OCI-LY7 (cell line): Measurements from ENCODE around the gene SPATA31E1. TPM values are rescaled to one million over a fixed set of nuclear protein-coding genes. Genes with fewer than 3 reads are reported as not detected.

Experiments used
- BruUV-seq: library from RNA; stranded (reverse); fragments of 400-500 nt; replicated peaks from 2 replicates; lab custom pipeline; 2021; lab: Mats Ljungman, UMichigan
- CTCF ChIA-PET: fragments of 300-600 bp; sonication (Branson Sonifier 250); formaldehyde crosslinking; loops from one replicate; lab custom pipeline; 2022; ENCODE audit warnings: antibody characterized with exemption; ENCODE audit not compliant: unreplicated experiment; lab: Charles Lee
- POLR2A ChIA-PET: fragments of 300-600 bp; sonication (Branson Sonifier 250); formaldehyde crosslinking; loops from one replicate; lab custom pipeline; 2022; ENCODE audit warnings: antibody characterized with exemption; lab: Charles Lee
- DNase-seq: peaks from one replicate; pipeline ENCODE4 v3.0.0-alpha.2; 2015; ENCODE audit warnings: low spot score
- H2AFZ ChIP-seq: fragments of 200-600 bp; sonication (generic), shearing (Covaris generic); 2 replicates; pipeline ENCODE4 v1.6.1; 2014; ENCODE audit warnings: mild to moderate bottlenecking, antibody characterized with exemption, low read length, moderate library complexity
- H3K27ac ChIP-seq: fragments of 200-600 bp; sonication (generic); 2 replicates; pipeline ENCODE4 v1.5.1; 2014; ENCODE audit warnings: mixed run types, low read depth, mild to moderate bottlenecking, moderate library complexity, low read length, inconsistent platforms; ENCODE audit not compliant: poor library complexity, severe bottlenecking
- H3K36me3 ChIP-seq: fragments of 200-600 bp; sonication (generic); 2 replicates; pipeline ENCODE4 v1.6.1; 2014; ENCODE audit warnings: mild to moderate bottlenecking, antibody characterized with exemption, low read length, moderate library complexity, mixed read lengths; ENCODE audit not compliant: insufficient read depth
- H3K4me1 ChIP-seq: fragments of 200-600 bp; sonication (generic); 2 replicates; pipeline ENCODE4 v1.5.1; 2014; ENCODE audit warnings: mild to moderate bottlenecking, low read length; ENCODE audit not compliant: insufficient read depth, poor library complexity, severe bottlenecking
- H3K4me2 ChIP-seq: fragments of 200-600 bp; sonication (generic); 2 replicates; pipeline ENCODE4 v1.6.1; 2014; ENCODE audit warnings: mild to moderate bottlenecking, low read length
- H3K4me3 ChIP-seq: fragments of 200-600 bp; sonication (generic); 2 replicates; pipeline ENCODE4 v1.5.1; 2014; ENCODE audit warnings: mild to moderate bottlenecking, low read depth, low read length; ENCODE audit not compliant: poor library complexity, severe bottlenecking
- H3K79me2 ChIP-seq: fragments of 200-600 bp; sonication (generic); 2 replicates; pipeline ENCODE4 v1.6.1; 2016; ENCODE audit warnings: low read depth, mild to moderate bottlenecking, low read length, moderate library complexity, mixed read lengths; ENCODE audit not compliant: insufficient read depth
- H3K9me2 ChIP-seq: fragments of 200-600 bp; sonication (generic); 2 replicates; pipeline ENCODE4 v1.6.1; 2016; ENCODE audit warnings: mild to moderate bottlenecking, low read length, mixed read lengths; ENCODE audit not compliant: insufficient read depth
- H3K9me3 ChIP-seq: fragments of 200-600 bp; sonication (generic); 2 replicates; pipeline ENCODE4 v1.6.1; 2014; ENCODE audit warnings: mild to moderate bottlenecking, mixed run types, low read length, mixed read lengths
- H4K20me1 ChIP-seq: fragments of 200-600 bp; sonication (generic); 2 replicates; pipeline ENCODE4 v1.6.1; 2014; ENCODE audit warnings: mild to moderate bottlenecking, antibody characterized with exemption, low read length, moderate library complexity, mixed read lengths; ENCODE audit not compliant: insufficient read depth
- CTCF ChIP-seq: fragments of 200-600 bp; sonication (generic); conservative IDR thresholded peaks from 2 replicates; pipeline ENCODE4 v1.5.1; 2014; ENCODE audit warnings: mild to moderate bottlenecking, antibody characterized with exemption, low read length, moderate library complexity, mixed read lengths
- EZH2phosphoT487 ChIP-seq: fragments of 200-600 bp; sonication (generic); IDR thresholded peaks from 2 replicates; pipeline ENCODE4 v1.6.1; 2018; ENCODE audit warnings: low read depth, borderline replicate concordance, mild to moderate bottlenecking, mixed run types, antibody characterized with exemption, low read length, moderate library complexity, mixed read lengths
- intact Hi-C: fragments of 100-400 bp; cut with micrococcal nuclease; formaldehyde crosslinking; loops from one replicate; pipeline ENCODE4 v1.10.0; 2022; ENCODE audit not compliant: unreplicated experiment
- total RNA-seq, 2 experiments: library from RNA; depleted of rRNA in 1 of 2; stranded (reverse); fragments of >200 nt in 1 of 2; shearing (Covaris generic) in 1 of 2; gene quantifications; 2 replicates each; pipeline ENCODE4 v1.2.3, GENCODE V29; 2014 to 2022

Gene SPATA31E1
- total RNA-seq, 2 experiments from 2014 or later: not detected

- no peak overlapping the region for H3K27ac ChIP-seq
- intact Hi-C loops: no loop called here
- CTCF ChIA-PET: no interaction called here
Observed at GRCh38 chr9:87853876-87854579, 28.6 kb upstream of the SPATA31E1 start.

GRCh38 chr9:87854580-87854955 lies 28.1 kb upstream of the SPATA31E1 start:
- no peaks in the 10 kb centered on the region for H3K9me3 ChIP-seq
- no peaks in the 10 kb centered on the region for H4K20me1 ChIP-seq
- DNase-seq: no peak
- H3K27ac ChIP-seq: no peak overlapping the region
- no peaks in the 10 kb centered on the region for H3K79me2 ChIP-seq
- no peaks in the 10 kb centered on the region for H3K4me1 ChIP-seq
- ChIA-PET POLR2A (no interaction called here), CTCF (no interaction called here)
- BruUV-seq: no TSS peak
- H3K4me2 ChIP-seq: no peak overlapping the region
- intact Hi-C loops: no loop called here
- no peaks in the 10 kb centered on the region for H3K9me2 ChIP-seq
- H3K36me3 ChIP-seq: no peaks in the 10 kb centered on the region
- TF ChIP-seq EZH2phosphoT487 (no peak), CTCF (no peak)
- no peak overlapping the region for H2AFZ ChIP-seq
- no peak overlapping the region for H3K4me3 ChIP-seq

More at GRCh38 chr9:87853876-87854579, 28.6 kb upstream of the SPATA31E1 start:
- Histone ChIP-seq H3K79me2 (no peaks in the 10 kb centered on the region), H3K4me2 (no peak overlapping the region), H3K9me3 (no peaks in the 10 kb centered on the region), H2AFZ (no peak overlapping the region), H3K36me3 (no peaks in the 10 kb centered on the region), H3K4me1 (no peaks in the 10 kb centered on the region), H3K9me2 (no peaks in the 10 kb centered on the region), H4K20me1 (no peaks in the 10 kb centered on the region), H3K4me3 (no peak overlapping the region)
- TF ChIP-seq CTCF (no peak), EZH2phosphoT487 (no peak)
- BruUV-seq: no TSS peak
- no peak for DNase-seq
- POLR2A ChIA-PET: no interaction called here

GRCh38 chr9:87855061-87855460 lies 27.6 kb upstream of the SPATA31E1 start:
- no peaks in the 10 kb centered on the region for H3K4me1 ChIP-seq
- DNase-seq: no peak
- intact Hi-C loops: no loop called here
- POLR2A ChIA-PET: no interaction called here
- H3K9me3 ChIP-seq: no peaks in the 10 kb centered on the region
- no peak overlapping the region for H2AFZ ChIP-seq
- H3K4me3 ChIP-seq: no peak overlapping the region
- H3K36me3 ChIP-seq: no peaks in the 10 kb centered on the region
- TF ChIP-seq EZH2phosphoT487 (no peak), CTCF (no peak)
- BruUV-seq: no TSS peak
- no peaks in the 10 kb centered on the region for H4K20me1 ChIP-seq
- CTCF ChIA-PET: no interaction called here
- no peak overlapping the region for H3K27ac ChIP-seq
- no peaks in the 10 kb centered on the region for H3K9me2 ChIP-seq
- no peak overlapping the region for H3K4me2 ChIP-seq
- H3K79me2 ChIP-seq: no peaks in the 10 kb centered on the region
